Panc1 (cell line): Measurements from ENCODE around the gene C17orf50.

Experiments
- CTCF ChIP-seq: fragments of 450-650 bp; IDR thresholded peaks from 2 replicates; pipeline ENCODE4 v1.5.1; 2017; ENCODE audit warnings: mild to moderate bottlenecking
- POLR2AphosphoS5 ChIP-seq: IDR thresholded peaks from 2 replicates; pipeline ENCODE4 v1.6.1; 2012; ENCODE audit warnings: mild to moderate bottlenecking, low read depth, low read length, moderate library complexity
- SIN3A ChIP-seq: IDR thresholded peaks from 2 replicates; pipeline ENCODE4 v1.6.1; 2012; ENCODE audit warnings: low read depth, mild to moderate bottlenecking, low read length, moderate library complexity, borderline replicate concordance; ENCODE audit not compliant: insufficient read depth

GRCh38 chr17:35735036-35735805, 25.5 kb upstream of the C17orf50 start:
- no peak for TF ChIP-seq CTCF
- no peak for TF ChIP-seq POLR2AphosphoS5
- no peak for TF ChIP-seq SIN3A
